LHCN-M2 (cell line): ENCODE measurements around the gene NDUFS5. TPM values are rescaled to one million over a fixed set of nuclear protein-coding genes. Genes with fewer than 3 reads are reported as not detected.
"Not testable (repeated sequence)": the region's sequence is repeated elsewhere in the genome, so short reads cannot be mapped to it uniquely, and the experiment has no call there.

ENCODE experiments used
- DNase-seq: peaks from one replicate; pipeline ENCODE4 v3.0.0-alpha.2; 2012; ENCODE audit warnings: low read depth
- total RNA-seq: library from RNA; depleted of rRNA; stranded (reverse); fragments of >200 nt; gene quantifications from 2 replicates; pipeline ENCODE4 v1.2.3, GENCODE V29; 2014; rRNA removed

NDUFS5 gene
- total RNA-seq, 1 experiment from 2014 or later: 124 TPM

- DNase-seq: no peak
Observed at GRCh38 chr1:39063191-39063590, 37.0 kb downstream of the NDUFS5 start.

- no peak for DNase-seq
Observed at GRCh38 chr1:39063775-39064174, 37.6 kb downstream of the NDUFS5 start.

- no peak for DNase-seq
Observed at GRCh38 chr1:39065542-39065941, 39.4 kb downstream of the NDUFS5 start.

- DNase-seq: not testable (repeated sequence)
Observed at GRCh38 chr1:39068227-39068626, 42.1 kb downstream of the NDUFS5 start.

GRCh38 chr1:39071557-39071956, 45.4 kb downstream of the NDUFS5 start:
- DNase-seq: not testable (repeated sequence)

- peak; percentile 45 for DNase-seq
Observed at GRCh38 chr1:39076127-39076798, 50.1 kb downstream of the NDUFS5 start.

GRCh38 chr1:39076799-39077148, 50.6 kb downstream of the NDUFS5 start:
- DNase-seq: no peak

GRCh38 chr1:39080269-39080826, 54.2 kb downstream of the NDUFS5 start:
- no peak for DNase-seq

- DNase-seq: no peak
Observed at GRCh38 chr1:39080831-39081270, 54.7 kb downstream of the NDUFS5 start.

GRCh38 chr1:39081271-39082009, 55.3 kb downstream of the NDUFS5 start:
- no peak for DNase-seq

- no peak for DNase-seq
Observed at GRCh38 chr1:39082010-39082799, 56.1 kb downstream of the NDUFS5 start.

GRCh38 chr1:39082811-39083576, 56.8 kb downstream of the NDUFS5 start:
- no peak for DNase-seq

- DNase-seq: no peak
Observed at GRCh38 chr1:39084191-39084590, 58.0 kb downstream of the NDUFS5 start.

Other genes with a start within 250 kb of the NDUFS5 start
- 14.4 and 21.0 TPM in 2 replicates for gene RRAGC, start 166.6 kb upstream of the NDUFS5 start, total RNA-seq
- 37.3 and 40.5 TPM in 2 replicates for gene MYCBP, start 153.0 kb upstream of the NDUFS5 start, total RNA-seq
- not detected in 2 replicates for gene GJA9, start 144.8 kb upstream of the NDUFS5 start, total RNA-seq
- 0.17 and 0.96 TPM in 2 replicates for gene RHBDL2, start 84.5 kb upstream of the NDUFS5 start, total RNA-seq
- 52.4 and 52.6 TPM in 2 replicates for gene AKIRIN1, start 35.1 kb upstream of the NDUFS5 start, total RNA-seq
- 261 and 366 TPM in 2 replicates for gene MACF1, start 178.3 kb downstream of the NDUFS5 start, total RNA-seq